ENCODE results near the gene FBXO8.

FBXO8 gene

DNA sequence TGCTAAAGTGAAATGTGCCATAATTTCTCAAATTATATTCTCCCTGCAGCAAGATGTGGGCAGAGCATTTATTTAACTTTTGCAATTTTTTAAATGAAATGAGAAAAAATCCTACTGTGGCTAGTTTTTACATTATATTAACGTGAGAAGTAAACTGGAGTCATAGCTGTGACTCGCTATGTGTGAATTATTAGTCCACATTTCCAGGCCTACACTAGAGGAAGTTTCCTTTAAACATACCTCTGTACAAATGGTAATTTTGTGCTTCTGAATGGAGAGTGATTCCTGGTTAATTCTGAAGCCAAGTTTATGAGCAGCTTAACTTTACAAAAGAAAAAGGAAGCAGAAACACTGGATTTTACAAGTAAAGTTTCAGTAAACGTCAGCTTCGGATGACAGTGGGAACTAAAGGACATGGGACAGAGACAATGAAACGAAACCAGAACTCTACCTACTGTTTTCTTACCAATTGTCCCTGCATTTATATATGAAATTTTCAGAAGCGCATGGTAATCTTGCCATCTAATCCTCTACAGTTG lies 72.4 kb downstream of the FBXO8 start:
- DNase-seq (ENCODE audit: low read depth in 2 of 3, low spot score in 2 of 3), result no peak

DNA sequence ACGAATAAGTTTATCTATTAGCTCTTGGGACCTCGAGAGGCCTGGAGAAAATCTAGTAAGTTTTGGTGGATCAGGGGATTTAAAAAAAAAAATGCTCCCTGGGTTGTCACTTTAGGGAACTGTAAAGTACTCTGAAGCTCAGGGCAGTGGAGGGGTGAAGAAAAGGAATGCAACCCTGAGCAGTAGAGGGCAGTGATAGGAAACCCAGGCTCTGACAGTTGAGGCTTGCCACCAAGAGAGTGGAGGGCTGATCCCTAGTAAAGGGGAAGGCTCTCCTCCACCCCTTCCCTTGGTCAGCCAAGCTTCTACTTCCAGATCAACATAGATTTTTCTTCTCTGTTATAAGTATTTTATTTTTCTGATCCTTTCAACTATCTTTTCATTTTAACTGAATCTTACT lies 73.1 kb downstream of the FBXO8 start:
- DNase-seq (ENCODE audit: low read depth in 2 of 3, low spot score in 2 of 3), result no peak

DNA sequence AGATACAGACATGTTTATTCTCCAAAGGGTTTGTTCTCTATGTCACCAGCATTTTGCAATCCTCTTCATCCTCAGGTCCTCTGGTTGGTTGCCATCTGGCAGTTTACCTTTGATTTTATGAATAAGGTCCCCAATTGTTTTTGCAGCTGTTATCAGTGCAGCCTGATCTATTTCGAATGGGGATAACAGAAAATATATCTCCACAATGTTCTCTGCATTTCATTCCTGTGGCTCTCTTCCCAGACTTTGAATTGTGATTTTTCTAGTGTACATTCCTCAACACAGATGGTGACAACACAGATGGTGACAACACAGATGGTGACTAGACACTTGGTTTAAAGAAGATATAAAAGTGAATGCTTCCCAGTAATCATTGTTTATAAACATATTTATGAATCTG lies 74.1 kb downstream of the FBXO8 start:
- no peak for DNase-seq (ENCODE audit: low read depth in 2 of 3, low spot score in 2 of 3)

DNA sequence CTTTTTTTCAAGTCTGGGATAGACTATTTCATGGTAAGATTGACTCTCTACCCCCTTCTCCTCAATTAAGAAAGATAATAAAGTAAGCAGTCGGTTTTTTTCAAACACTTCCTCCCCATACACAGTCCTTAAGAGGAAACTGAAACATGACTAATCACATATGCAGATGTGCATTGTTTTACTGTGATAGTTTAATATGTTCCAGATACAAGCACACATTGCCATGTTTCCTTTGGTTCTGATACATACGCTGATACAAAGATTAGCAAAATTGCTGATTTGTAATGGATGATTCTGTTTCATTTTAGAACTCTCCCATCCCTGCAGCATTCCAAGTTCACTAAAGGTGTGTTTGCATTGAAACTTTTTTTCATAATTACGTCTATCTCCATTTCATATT lies 76.1 kb downstream of the FBXO8 start:
- no peak for DNase-seq (ENCODE audit: low read depth in 2 of 3, low spot score in 2 of 3)

DNA sequence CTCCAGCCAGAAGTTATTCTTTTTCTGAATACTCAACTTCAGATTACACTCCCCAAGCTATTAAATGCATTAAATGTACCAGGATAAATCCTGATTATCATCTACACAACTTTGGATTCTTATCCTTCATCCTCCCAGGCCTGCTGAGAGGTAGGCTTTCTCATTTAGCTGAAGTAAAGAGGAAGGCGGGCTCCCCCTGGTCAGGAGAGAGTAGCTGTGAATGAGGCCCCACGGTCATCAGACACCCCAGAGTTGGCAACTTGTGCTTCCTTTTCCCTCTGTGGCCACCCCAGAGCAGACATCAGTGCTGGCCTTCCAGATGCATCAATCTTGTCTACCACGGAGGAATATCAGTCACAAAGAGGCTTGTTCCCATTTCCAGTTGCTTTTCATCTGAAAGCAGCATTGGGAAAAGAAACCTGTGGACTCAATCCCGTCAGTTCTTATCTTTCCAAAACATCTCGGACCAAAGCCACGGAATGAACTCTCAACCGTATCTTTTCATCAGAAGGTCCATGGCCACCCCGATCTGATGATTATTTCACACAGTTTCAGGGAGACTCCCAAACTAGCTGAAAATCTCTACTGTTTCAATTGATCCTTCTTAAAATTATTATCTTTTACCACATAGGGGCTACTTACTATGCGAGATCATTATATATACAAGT lies 79.2 kb downstream of the FBXO8 start:
- no peak for DNase-seq (ENCODE audit: low read depth in 2 of 3, low spot score in 2 of 3)

DNA sequence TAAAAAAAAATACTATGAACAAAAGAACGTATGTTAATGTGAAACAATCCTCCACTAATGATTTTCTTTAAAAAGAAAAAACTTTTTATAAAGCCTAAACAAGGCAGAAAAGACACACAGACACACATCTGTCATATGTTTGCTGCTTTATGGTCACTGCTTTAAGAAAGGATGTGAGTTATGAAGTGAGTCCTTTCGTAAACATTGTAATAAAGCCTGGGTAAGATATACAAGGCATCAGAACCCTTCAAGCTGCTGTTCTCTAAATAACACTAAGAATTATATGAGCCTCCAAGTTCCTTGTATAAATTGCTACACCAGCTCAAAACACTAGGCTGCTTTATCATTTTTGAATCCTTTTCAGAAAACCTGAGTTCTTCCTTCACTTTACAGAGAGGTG lies 81.6 kb downstream of the FBXO8 start:
- no peak for DNase-seq (ENCODE audit: low read depth in 2 of 3, low spot score in 2 of 3)

DNA sequence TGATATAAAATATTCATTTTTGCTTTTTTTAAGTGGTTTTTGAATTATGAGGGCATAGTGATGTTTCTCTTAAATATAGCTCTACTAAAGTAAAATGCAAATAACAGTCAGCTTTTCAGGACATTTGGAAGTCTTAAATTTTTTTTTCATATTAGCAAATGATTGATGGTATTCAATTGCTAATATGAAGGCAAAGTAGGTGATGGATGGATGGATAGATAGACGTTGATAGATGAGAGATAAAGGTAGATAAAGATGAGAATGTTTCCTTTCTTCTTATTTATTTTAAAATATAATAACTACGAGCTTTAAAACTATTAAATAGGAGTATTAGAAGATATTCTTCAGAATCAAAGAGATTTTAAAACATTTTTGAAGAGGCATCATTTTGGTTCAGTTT lies 83.7 kb downstream of the FBXO8 start:
- no peak for DNase-seq (ENCODE audit: low read depth in 2 of 3, low spot score in 2 of 3)

DNA sequence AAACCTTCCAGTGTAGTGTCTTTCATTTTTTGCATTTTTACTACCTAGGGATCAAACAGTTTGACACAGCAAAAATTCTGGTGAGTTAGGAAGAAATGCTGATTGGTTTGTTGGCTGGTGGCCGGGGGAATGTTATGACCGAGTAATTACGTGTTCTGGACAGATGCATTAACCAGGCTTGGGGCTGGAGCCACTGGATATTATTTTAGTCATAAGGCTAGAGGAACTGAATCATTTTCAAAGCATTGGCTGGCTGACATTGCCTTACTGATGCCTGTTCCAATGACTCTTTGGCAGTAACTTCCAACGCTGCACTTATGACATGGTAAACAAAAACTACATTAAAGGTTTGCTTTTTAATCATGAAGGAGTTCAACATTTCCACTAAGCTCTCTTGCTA lies 84.6 kb downstream of the FBXO8 start:
- DNase-seq (ENCODE audit: low read depth in 2 of 3, low spot score in 2 of 3), result no peak

DNA sequence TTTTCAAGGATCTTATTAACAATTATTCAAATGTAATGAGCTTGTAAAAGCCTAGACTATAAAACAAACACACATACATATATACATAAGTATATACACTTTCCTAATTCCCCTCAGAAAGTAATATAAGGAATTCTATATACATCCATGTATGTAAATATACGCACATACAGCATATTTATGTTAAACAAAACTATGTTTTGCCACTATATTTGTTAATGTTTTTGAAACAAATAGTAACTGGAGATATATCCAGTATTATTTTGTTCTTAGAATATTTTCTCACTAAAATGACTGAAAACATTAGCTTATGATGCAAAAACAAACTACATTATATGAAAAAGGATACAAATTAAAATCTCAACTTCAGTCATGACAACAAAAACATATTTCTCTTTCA lies 85.1 kb downstream of the FBXO8 start:
- DNase-seq (ENCODE audit: low read depth in 2 of 3, low spot score in 2 of 3), result no peak

DNA sequence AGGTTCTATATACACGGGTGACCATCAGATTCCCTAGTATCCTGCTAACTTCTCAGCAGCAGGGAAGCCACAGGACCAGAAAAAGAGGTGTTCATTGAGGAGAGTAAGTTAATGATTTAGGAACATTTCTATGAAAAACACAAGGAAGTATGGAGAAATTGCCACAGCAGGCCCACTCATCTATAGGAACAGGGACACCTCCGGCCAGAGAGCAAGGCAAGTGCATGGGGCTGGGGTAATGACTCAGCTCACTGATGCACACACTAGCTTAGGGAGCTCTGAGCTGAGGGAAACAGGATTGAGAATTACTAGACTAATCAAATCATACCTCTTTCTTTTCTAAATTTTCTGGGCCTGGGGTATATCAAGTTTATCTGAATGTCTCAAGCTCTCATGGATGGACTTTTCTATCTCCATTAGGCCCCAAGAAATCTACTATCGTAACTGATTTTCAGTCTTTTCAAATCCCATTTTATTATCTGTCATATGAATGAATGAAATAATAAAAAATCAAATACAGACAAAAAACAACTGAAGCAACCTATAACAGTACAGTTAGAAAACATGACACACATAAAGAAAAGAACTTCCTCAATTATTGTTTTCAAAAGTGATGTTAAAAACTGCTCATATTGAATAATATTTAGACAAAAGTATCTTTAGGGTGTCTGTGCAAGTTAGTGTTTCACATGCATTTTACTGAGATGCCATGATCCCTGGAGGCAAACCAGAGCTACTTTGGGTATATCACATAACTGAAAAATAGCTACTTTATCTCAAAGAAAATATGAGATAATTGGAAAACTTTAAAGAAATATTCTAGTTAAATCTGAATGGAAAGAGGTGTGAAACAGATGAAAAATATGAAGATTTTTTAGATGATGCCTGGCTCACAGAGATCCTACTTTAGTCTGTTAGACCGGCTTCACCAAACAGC lies 89.8 kb downstream of the FBXO8 start:
- no peak for DNase-seq (ENCODE audit: low read depth in 2 of 3, low spot score in 2 of 3)

DNA sequence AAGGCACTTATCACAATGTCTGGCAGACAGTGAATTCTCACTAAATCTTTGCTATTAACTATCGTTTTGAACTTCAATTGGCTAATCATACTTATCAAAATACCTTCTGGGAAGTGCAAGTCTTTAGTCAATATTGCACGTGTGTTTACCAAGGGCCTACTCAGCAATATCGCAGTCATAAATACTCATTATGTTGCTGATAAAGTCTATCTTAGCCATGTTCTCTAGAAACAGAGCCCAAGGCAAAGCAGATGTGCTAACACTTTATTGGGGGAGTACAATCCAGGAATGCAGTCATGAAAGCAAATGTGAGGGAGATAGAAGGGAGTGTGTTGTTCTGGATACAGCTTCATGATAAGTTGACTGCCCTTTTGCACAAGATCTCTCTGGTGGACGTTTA lies 90.5 kb downstream of the FBXO8 start:
- no peak for DNase-seq (ENCODE audit: low read depth in 2 of 3, low spot score in 2 of 3)

DNA sequence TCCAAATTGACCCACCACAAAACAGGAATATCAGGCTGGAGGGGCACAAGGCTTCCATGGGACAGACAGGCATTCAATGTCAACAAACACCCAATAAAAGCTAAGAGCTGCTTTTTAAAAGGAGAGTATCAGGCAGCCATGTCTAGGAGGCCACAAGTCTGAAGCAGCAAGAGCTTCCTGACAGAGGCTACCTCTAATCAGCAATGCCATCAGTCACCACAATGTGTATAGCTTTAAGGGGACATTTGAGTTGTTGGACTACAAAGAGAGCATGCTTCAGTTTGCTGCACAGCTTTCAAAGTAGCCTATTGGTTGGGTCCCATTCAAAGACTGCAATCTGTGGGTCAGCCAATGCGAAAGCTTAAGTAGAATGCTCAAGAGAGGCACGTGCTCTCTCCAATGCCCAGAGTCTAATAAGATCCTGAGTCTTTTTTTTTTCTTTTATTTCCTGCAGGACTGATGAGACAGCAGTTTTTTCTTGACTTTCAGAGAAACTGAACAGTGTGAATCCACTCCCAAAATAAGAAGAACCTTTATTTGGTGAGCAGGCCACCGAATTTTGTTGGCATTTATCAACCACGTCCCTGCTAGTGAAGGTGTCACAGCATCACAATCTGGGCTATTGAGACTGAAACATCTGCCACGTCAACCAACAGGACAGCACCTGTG lies 92.5 kb downstream of the FBXO8 start:
- no peak for DNase-seq (ENCODE audit: low read depth in 2 of 3, low spot score in 2 of 3)

DNA sequence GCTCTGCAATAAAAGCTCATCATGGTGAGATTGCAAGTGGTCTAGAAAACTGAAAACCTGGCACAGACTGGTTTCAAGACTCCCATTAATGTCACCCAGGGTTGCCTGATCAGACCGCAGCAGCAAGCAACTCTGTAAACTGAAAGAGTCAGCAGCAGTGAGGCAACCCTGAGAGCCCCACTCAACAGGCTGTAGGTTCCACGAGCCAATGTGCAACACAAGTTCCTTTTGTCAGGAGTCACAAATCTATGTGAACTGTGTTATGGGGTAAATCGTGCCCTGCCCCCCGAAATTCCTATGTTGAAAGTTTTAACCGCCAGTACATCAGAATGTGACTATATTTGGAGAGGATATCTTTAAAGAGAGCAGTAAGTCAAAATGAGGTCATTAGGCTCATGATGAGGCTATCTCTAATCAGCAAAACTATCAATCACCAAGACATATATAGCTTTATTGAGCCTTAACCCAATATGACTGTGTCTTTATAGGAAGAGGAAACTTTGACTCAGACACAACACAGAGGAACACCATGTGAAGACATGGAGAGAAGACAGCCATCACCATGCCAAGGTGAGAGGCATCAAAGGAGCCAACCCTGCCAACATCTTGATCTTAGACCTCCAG lies 94.0 kb downstream of the FBXO8 start:
- DNase-seq (ENCODE audit: low read depth in 2 of 3, low spot score in 2 of 3), result no peak
